ENCODE measurements around the gene KRT80.

- TF ChIP-seq CTCF (IDR thresholded peaks at IDR 0.05 in 8 of 11, conservative IDR thresholded peaks at IDR 0.05 in 3 of 11): no peak
- no peak for TF ChIP-seq POLR2AphosphoS5 (IDR thresholded peaks at IDR 0.05)
These were observed 49.9 kb downstream of the KRT80 start for GRCh38 chr12:52141875-52142274.

Measured in spleen (tissue), 7 donors.